Natural killer cell treated with Interleukin-12 subunit alpha and Interleukin-12 subunit beta and Interleukin-15 and Interleukin-18, amount 100 ng/mL, for 72 hours (primary cell): ENCODE results near the gene OR8K5. TPM values are rescaled to one million over a fixed set of nuclear protein-coding genes. Genes with fewer than 3 reads are reported as not detected.

ENCODE experiments used
- total RNA-seq, 2 donors: library from RNA; stranded (reverse); gene quantifications; one replicate each; pipeline ENCODE4 v1.2.3, GENCODE V29; 2022

OR8K5 gene
- total RNA-seq, 2 donors from 2014 or later = not detected

Other genes with a start within 250 kb of the OR8K5 start
- gene OR5W2, start 245.7 kb downstream of the OR8K5 start, total RNA-seq = not detected
- not detected for gene OR5I1, start 223.9 kb downstream of the OR8K5 start, total RNA-seq
- not detected for gene OR10AG1, start 190.4 kb downstream of the OR8K5 start, total RNA-seq
- not detected for gene OR5F1, start 165.7 kb downstream of the OR8K5 start, total RNA-seq
- not detected for gene OR5AS1, start 132.7 kb downstream of the OR8K5 start, total RNA-seq
- gene OR8I2, start 67.0 kb downstream of the OR8K5 start, total RNA-seq = not detected
- gene OR8H2, start 56.6 kb downstream of the OR8K5 start, total RNA-seq = not detected
- not detected for gene OR8H3, start 37.9 kb downstream of the OR8K5 start, total RNA-seq
- gene OR8J3, start 20.1 kb downstream of the OR8K5 start, total RNA-seq = not detected
- gene OR5J2, start 16.3 kb upstream of the OR8K5 start, total RNA-seq = not detected
- gene OR5T2, start 73.9 kb upstream of the OR8K5 start, total RNA-seq = not detected
- not detected for gene OR5T3, start 91.9 kb upstream of the OR8K5 start, total RNA-seq
- not detected for gene OR5T1, start 113.8 kb upstream of the OR8K5 start, total RNA-seq
- not detected for gene OR8H1, start 131.9 kb upstream of the OR8K5 start, total RNA-seq
- not detected for gene OR8K3, start 154.8 kb upstream of the OR8K5 start, total RNA-seq
- gene OR8K1, start 185.7 kb upstream of the OR8K5 start, total RNA-seq = not detected
- not detected for gene OR8J1, start 194.0 kb upstream of the OR8K5 start, total RNA-seq
- not detected for gene OR8U1, start 215.3 kb upstream of the OR8K5 start, total RNA-seq